Measurements from ENCODE around the gene NBL1.

Gene NBL1

GRCh38 chr1:19694298-19694697, 50.2 kb downstream of the NBL1 start:
- H3K27ac ChIP-seq, result no peak overlapping the region
- no peak for TF ChIP-seq ZFX (IDR thresholded peaks at IDR 0.05)
- no peak for TF ChIP-seq CTCF (conservative IDR thresholded peaks at IDR 0.05)

GRCh38 chr1:19695772-19696171, 51.7 kb downstream of the NBL1 start:
- TF ChIP-seq ZFX (IDR thresholded peaks at IDR 0.05) (no peak), CTCF (conservative IDR thresholded peaks at IDR 0.05) (no peak)
- H3K27ac ChIP-seq, result no peak overlapping the region

GRCh38 chr1:19696820-19697219, 52.7 kb downstream of the NBL1 start:
- TF ChIP-seq ZFX (IDR thresholded peaks at IDR 0.05), result no peak
- TF ChIP-seq CTCF (conservative IDR thresholded peaks at IDR 0.05), result no peak
- H3K27ac ChIP-seq, result no peak overlapping the region

- no peak overlapping the region for H3K27ac ChIP-seq
- TF ChIP-seq CTCF (conservative IDR thresholded peaks at IDR 0.05), result no peak
- no peak for TF ChIP-seq ZFX (IDR thresholded peaks at IDR 0.05)
Measured at GRCh38 chr1:19698181-19698580, 54.1 kb downstream of the NBL1 start.

GRCh38 chr1:19700079-19700777, 56.1 kb downstream of the NBL1 start:
- TF ChIP-seq CTCF (conservative IDR thresholded peaks at IDR 0.05) (no peak), ZFX (IDR thresholded peaks at IDR 0.05) (no peak)
- H3K27ac ChIP-seq, result no peak overlapping the region

GRCh38 chr1:19703280-19703679, 59.2 kb downstream of the NBL1 start:
- no peak for TF ChIP-seq ZFX (IDR thresholded peaks at IDR 0.05)

GRCh38 chr1:19704247-19705113, 60.4 kb downstream of the NBL1 start:
- TF ChIP-seq ZFX (IDR thresholded peaks at IDR 0.05) (no peak), CTCF (conservative IDR thresholded peaks at IDR 0.05) (peak; percentile 85)
- peak overlapping the region; percentile 74 for H3K27ac ChIP-seq

More at GRCh38 chr1:19703280-19703679, 59.2 kb downstream of the NBL1 start:
- H3K27ac ChIP-seq, result peak overlapping the region; percentile 74
